ENCODE measurements around the gene RHBDL2.
"Not testable (repeated sequence)": the region's sequence is repeated elsewhere in the genome, so short reads cannot be mapped to it uniquely, and the experiment has no call there.

RHBDL2 gene, protein sequence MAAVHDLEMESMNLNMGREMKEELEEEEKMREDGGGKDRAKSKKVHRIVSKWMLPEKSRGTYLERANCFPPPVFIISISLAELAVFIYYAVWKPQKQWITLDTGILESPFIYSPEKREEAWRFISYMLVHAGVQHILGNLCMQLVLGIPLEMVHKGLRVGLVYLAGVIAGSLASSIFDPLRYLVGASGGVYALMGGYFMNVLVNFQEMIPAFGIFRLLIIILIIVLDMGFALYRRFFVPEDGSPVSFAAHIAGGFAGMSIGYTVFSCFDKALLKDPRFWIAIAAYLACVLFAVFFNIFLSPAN

DNA sequence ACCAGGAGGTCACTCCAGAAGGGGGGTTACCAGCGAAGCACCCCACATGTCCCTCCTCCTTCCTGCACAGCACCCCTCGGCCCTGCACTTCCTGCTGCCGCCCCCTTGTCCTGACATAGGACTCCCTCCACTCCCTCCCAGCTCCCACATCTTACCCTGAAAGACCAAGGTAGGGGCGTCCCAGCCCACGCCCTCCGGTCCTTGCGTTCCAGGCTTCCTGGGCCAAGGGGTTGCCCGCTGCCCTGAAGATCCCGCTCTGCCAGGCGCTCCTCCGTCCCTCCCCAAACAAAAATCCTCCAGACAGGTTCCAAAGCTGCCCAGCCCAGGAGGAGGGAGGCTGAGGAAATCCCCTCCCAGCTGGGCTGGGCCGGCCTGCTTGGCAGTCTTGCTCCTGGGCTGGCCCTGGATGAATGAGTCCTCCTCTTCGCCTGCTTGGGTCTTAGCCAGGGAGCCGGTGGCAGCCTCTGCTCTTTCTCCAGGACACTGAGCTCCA, at the start of gene RHBDL2:
Gene RHBDL2 (minus strand): TSS at position 304 of the 493 bp plus-strand sequence. CDS start 22,618 bp downstream, outside the sequence.
- peak; percentile 53 for DNase-seq (ENCODE audit: low spot score)

DNA sequence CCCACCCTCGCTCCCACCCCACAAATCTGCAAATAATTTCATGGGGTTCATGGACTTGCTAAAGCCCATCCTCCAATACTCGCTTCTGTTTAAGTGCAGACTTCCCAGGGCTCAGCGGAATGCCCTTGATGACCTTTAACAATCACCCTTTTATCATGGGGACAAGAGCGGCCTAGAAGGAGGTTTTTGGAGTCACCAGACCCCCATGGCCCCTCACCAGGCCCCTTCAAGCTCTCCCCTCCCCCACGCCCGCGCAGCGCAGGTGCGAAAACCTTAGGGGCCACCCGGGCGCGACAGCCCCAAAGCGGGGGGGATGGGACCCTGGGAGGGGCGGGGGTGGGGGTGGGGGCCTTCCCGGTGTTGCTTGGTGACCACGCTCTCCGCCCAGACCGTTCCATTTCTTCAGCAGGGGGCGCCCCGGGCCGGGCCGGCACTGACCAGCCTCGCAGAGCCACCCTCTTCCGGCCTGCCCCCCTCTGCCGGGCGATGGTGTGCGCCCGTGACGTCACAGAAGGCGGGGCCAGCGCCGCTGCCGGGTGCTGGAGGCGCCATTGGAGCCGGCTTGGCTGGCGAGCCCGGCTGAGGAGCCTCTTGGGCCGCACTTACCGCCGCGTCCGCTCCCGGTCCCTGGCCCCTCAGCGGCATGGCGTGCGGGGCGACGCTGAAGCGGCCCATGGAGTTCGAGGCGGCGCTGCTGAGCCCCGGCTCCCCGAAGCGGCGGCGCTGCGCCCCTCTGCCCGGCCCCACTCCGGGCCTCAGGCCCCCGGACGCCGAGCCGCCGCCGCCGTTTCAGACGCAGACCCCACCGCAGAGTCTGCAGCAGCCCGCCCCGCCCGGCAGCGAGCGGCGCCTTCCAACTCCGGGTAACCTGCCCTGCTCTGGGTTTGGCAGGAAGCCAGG, 49.4 kb upstream of the RHBDL2 start, which contains the start of gene AKIRIN1:
Gene AKIRIN1 (plus strand): TSS at position 539 of the 900 bp plus-strand sequence. CDS start 105 bp downstream, at position 644.
- DNase-seq (ENCODE audit: low spot score) = peak; percentile 95

DNA sequence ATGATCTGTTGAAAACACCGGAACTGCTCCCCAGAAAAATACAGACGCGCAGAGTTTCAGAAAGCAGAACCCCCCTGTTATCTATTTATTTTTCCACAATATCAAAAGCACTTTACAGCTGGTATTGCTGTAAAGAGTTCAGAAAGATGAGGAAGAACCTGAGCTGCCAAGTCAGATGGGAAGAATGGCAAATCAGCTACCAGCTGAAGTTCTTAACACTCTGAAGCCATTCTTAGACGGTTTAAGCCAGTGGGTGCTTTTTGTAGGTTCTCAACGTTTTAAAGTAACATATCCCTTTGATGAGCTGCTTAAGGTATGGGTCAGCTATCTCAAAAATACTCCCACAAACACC, 48.7 kb upstream of the RHBDL2 start:
- peak; percentile 59 for DNase-seq (ENCODE audit: low spot score)

DNA sequence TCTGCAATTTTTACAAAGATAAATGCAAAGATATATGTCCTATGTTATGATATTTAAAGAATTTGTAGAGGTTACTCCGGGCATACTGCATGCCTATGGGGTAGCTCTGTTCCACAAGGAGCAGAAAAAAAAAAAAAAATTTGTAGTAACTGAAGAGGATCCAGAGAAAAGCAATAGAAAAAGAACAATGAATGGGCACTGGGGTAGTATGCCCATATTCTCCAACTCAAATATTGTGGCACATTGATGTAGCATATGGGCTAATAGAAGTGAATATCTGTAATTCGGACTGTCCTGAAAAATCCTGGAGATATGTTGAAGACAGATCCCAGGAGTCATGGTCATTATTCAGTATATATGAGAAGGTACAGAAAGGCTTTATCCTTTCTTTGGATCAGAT, 48.3 kb upstream of the RHBDL2 start:
- DNase-seq (ENCODE audit: low spot score) = no peak

DNA sequence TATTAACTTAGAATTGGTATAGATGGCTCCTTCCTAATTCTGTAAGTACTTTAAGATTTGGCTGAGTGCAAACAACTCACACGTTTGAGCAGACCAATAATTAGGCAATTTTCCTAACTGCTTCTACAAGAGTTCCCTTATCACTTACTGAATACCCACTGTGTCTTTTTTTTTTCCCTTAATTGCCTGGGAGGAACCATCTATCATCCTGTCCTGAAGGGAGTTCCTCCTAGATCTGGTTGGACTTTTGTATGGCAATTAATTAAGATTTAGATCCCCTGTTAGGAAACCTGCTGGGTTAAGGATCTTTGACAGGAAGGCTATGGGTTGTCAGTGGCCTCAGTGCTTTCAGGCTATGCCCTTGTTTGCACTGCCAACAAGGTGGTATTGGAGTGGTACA, 37.8 kb upstream of the RHBDL2 start:
- DNase-seq (ENCODE audit: low spot score) = not testable (repeated sequence)

DNA sequence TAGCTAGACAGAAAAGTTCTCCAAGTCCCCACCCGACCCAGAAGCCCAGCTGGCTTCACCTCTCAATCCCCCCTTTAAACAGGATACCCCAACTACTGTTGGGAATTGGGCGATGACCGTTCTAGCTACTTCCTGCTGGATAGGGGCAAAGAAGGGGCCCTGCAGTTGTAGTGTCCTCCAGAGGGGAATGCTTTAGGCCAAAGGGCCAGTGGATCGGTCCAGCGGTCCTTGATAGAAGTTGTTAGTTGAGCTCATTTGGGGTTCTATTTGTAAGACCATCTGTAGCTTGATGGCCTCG, 36.6 kb upstream of the RHBDL2 start:
- DNase-seq (ENCODE audit: low spot score) = not testable (repeated sequence)

DNA sequence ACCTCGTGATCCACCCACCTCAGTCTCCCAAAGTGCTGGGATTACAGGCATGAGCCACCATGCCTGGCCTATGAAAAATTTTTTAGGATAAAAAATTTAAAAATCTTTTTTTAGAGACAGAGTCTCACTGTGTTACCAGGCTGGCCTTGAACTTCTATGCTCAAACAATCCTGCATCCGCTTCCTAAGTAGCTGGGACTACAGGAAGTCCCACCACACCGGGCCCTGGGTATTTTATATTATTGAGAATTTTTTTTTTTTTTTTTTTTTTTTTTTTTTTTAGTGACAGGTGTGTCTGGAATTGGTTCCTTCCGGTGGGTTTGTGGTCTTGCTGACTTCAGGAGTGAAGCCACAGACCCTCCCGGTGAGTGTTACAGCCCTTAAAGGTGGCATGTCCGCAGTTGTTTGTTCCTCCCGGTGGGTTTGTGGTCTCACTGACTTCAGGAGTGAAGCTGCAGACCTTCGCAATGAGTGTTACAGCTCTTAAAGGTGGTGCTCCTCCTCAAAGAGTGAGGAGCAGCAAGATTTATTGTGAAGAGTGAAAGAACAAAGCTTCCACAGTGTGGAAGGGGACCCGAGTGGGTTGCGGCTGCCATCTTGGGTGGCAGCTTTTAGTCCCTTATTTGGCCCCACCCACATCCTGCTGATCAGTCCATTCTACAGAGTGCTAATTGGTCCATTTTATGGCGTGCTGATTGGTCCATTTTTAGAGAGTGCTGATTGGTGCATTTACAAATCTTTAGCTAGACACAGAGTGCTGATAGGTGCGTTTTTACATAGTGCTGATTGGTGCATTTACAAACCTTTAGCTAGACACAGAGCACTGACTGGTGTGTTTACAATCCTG, 36.0 kb upstream of the RHBDL2 start:
- not testable (repeated sequence) for DNase-seq (ENCODE audit: low spot score)

DNA sequence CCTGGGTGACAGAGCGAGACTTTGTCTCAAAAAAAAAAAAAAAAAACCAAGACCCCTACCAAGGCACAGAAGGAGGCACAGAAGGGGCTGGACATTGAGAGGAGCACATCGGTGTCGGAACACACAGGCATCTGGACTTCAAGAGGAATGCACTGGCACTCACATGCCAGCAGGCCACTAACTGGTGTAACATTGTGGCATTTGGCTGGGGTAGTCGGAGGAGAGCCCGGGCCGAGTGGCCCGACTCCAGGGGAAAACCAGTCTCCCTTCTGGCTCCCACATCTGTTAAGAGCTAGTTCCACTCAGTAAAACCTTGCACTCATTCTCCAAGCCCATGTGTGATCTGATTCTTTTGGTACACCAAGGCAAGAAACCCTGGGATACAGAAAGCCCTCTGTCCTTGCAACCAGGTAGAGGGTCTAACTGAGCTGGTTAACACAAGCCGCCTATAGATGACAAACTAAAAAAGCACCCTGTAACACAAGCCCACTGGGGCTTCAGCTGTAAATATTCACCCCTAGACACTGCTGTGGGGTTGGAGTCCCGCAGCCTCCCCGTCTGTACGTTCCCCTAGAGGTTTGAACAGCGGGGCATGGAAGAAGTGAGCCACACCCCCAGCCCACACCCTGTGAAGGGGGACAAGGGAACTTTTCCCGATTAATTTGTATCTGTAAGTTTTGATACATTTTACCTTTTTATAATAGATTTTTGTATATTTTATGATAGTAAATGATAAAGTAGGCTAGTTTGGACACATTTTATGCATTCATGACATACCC, 32.2 kb upstream of the RHBDL2 start:
- DNase-seq (ENCODE audit: low spot score) = no peak

DNA sequence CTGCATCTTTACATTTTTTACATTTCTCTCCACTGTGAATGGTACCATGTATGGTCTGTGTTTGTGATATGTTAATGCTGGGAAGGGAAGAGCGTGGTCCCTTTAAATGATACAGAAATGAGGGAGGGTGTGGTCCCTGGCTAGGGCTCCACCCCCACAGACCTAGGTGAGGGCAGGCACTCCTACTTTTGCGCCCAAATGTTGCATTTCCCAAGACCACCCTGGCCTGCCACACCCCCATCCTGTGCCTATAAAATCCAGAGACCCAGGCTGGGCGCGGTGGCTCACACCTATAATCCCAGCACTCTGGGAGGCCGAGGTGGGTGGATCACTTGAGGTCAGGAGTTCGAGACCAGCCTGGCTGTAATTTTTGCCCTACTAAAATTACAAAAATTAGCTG, 31.5 kb upstream of the RHBDL2 start:
- not testable (repeated sequence) for DNase-seq (ENCODE audit: low spot score)

DNA sequence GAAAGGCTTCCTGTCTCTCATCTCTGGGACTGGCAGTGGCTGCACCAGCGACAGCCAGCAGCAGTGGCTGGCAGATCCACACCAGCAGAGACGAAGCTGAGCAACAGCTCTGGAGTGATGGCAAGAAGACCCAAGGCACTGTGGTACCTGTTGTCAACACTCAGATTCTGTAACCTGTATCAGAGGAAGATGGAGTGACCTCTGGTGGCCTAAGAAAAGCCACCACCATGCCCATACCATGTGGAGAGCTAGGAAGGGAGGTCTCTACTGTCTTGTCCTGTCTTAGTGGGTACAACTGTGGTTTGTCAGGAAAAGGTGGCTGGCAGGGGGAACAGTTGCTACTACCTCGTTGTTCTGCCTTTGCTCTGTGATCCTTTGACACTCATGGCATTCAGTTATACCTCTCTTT, 22.5 kb upstream of the RHBDL2 start:
- peak; percentile 22 for DNase-seq (ENCODE audit: low spot score)

DNA sequence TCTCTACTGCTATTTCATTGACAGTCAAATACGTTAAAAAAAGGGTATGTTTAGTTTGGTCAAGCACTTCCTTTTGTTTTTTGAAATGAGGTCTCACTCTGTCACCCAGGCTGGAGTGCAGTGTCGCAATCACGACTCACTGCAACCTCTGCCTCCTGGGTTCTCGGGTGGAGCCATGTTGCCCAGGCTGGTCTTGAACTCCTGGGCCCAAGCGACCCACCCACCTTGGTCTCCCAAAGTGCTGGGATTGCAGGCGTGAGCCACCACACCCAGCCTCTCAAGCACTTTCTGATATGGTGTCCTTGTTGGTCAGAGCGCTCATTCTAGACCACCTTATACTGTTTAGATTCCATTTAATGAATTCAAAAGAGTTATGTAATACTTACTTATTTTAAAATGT, 20.9 kb upstream of the RHBDL2 start:
- no peak for DNase-seq (ENCODE audit: low spot score)

DNA sequence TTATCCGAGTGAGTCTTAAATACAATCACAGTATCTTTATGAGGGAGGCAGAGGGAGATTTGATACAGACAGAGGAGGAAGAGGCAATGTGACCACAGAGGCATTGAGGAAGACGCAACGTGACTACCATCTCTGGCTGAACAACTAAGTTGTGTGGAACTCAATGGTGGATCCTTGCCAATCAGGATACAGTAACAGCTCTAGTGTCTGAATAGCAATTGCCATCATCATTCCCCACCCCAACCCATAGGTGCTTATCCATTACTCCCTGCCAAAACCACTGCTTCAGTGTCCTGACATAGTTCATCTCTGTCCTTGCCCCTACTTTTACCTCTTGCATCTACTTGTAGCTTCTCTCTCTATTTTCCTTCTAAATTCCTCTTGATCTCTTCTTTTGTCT, 20.5 kb upstream of the RHBDL2 start:
- DNase-seq (ENCODE audit: low spot score) = no peak

DNA sequence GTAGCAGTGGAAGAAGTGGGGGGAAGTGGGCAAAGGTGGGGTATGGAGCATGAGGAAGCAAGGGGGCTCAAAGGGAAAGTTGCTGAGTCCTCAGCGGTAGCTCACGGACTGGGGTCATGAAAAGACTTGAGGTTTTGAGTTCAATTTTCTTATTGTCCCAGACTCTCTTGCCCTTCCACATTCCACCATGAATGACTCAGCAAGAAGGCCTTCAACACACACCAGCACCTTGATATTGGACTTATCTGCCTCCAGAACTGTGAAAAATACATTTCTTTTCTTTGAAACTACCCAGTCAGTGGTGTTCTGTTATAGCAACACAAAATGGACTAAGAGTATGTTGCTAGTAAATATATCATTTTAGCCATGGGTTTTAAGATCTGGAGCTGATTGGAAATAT, 17.3 kb upstream of the RHBDL2 start:
- DNase-seq (ENCODE audit: low spot score) = no peak

DNA sequence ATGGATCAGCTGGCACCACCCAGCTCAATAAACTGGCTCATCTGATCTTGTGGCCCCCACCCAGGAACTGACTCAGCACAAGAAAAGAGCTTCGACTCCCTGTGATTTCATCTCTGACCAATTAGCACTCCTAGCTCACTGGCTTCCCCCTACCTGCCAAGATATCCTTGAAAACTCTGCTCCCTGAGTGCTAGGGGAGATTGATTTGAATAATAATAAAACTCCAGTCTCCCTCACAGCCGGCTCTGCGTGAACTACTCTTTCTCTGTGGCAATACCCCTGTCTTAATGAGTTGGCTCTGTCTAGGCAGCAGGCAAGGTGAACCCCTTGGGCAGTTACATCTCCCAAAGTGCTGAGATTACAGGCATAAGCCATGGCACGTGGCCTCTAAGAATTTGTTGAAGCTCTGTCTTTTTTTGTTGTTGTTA, 11.8 kb upstream of the RHBDL2 start:
- no peak for DNase-seq (ENCODE audit: low spot score)

DNA sequence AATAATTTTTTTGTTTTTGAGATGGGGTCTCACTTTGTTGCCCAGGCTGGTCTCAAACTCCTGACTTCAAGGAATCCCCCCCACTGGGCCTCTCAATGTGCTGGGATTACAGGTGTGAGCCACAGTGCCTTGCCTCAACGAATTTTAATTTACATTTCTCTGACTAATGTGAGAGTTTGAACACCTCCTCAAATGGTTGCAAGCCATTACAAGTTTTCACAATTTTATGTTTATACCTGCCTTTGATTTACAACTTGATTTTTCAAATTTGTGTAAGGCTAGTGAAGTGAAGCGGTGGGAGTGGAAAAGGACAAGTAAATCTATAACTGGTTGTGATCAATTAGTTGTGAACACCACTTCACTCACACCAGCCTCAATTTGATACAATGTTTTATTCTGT, 8.9 kb upstream of the RHBDL2 start:
- no peak for DNase-seq (ENCODE audit: low spot score)

DNA sequence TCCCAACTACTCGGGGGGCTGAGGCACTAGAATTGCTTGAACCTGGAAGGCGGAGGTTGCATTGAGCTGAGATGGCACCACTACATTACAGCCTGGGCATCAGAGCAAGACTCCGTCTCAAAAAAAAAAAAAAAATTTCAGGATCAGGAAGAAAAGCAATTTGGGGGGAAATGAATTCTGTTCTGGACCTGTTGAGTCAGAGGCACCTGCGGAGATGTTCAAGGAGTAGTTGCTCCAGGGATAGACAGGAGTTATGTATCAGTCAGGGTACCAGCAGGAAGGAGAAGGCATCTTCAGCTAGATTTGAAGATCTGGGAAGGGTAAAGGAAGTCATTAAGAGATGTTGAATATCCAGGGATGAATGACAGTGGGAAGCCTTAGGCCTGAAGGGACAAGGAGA, 2.9 kb upstream of the RHBDL2 start:
- no peak for DNase-seq (ENCODE audit: low spot score)

DNA sequence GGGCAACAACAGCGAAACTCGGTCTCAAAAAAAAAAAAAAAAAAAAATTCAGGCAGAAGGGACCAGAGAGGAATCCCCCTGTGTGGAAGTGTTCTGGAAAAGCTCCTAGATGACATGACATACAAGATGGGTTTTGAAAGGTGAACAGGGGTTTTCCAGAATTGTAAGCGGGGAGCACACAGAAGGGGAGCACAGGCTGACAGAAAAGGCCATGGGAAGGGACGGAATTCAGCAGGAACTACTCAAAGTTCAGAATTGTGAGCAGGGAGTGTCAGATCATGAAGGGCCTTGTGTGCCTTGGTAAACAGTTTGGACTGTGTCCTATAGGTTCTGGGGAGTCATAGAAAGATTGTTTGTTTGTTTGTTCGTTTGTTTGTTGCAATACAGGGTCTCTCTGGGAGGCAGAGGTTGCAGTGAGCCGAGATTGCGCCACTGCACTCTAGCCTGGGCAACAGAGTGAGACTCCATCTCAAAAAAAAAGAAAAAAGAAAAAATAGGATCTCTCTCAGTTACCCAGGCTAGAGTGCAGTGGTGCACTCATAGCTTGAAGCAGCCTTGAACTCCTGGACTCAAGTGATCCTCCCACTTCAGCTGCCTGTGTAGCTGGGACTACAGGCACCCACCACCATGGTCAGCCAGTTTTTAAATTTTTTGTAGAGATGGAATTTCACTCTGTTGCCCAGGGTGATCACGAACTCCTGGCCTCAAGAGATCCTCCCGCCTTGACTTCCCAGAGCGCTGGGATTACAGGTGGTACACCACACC, 1.2 kb upstream of the RHBDL2 start:
- no peak for DNase-seq (ENCODE audit: low spot score)

DNA sequence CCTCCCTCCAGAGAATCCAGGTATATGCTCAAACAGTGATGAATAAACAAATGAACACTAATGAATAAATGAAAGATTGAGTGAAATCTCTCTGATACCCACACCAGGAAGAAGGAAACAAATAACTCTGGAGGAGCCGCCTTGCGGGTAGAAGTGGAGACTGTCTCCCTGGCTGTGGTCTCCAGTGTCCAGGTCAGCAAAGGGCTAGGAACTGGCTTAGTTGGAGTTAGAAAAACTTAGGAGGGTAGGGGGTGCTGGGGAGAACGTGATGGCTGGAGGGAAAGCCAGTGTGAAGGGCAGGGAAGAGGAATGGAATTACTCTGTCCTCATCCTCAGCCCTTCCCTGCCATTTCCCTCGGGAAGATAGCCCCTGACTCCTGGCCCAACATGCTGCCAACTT, 537 bp downstream of the RHBDL2 start:
- DNase-seq (ENCODE audit: low spot score) = no peak

DNA sequence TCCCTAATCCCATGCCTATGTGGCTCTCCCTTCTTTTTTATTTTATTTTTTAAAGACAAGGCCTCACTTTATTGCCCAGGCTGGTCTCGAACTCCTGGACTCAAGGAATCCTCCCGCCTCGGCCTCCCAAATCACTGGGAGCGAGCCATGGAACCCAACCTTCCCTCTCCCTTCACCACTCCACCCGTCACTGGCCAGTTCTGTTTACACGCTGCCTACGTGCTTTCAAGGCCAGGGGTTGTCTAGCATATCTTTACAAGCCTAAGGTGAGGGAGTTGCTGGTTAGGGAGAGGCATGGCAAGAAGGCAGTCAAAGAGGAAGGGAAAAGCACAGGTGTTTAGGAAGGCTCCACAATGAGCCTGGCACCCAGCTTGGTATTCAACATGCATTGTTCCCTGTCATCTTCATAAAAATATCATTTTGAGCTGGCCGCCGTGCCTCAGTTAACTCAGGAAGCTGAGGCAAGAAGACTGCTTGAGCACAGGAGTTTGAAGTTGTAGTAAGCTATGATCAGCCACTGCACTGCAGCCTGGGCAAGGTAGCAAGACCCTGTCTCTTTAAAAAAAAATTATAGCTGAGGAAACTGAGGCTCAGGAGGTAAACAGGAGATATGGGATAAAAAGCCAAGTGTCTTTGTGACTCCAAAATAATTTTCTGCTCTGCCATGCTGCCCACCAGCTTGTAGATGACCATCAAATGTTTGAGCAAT, 1.1 kb downstream of the RHBDL2 start:
- no peak for DNase-seq (ENCODE audit: low spot score)

DNA sequence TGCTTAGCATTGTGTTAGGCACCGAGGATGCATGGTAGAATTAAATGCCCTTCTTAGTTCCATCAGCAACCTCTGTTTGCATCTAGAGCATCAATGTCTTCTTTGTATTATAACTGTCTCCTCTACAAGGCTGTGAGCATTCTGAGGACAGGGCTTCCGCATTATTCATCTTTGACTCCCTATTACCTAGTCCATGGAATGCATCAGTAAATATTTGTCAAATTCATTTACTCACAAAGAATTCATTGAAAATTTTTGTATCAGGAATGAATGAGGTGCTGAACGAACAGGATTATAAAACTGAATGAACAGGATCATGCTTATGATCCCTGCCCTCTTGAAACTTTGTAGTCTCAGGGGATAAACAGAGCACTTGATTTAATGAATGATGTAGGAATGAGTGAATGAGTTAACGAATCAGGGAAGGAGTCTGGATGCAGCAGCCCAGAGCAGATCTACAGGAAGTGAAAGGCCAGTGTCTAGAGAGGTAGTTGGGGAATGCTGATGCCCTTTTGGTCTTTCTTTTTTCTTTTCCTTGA, 2.8 kb downstream of the RHBDL2 start:
- no peak for DNase-seq (ENCODE audit: low spot score)

All from cerebellar cortex (tissue), 1 donor.